Loucy (cell line): Measurements from ENCODE around the gene PCIF1.

Experiments
- CTCF ChIP-seq: fragments of 200-600 bp; sonication (generic); conservative IDR thresholded peaks from 2 replicates; pipeline ENCODE4 v1.5.1; 2014; ENCODE audit warnings: mild to moderate bottlenecking, antibody characterized with exemption, low read length
- EZH2phosphoT487 ChIP-seq: fragments of 200-600 bp; IDR thresholded peaks from 2 replicates; pipeline ENCODE4 v1.6.1; 2018; ENCODE audit warnings: antibody characterized with exemption, mild to moderate bottlenecking, moderate library complexity, borderline replicate concordance

DNA sequence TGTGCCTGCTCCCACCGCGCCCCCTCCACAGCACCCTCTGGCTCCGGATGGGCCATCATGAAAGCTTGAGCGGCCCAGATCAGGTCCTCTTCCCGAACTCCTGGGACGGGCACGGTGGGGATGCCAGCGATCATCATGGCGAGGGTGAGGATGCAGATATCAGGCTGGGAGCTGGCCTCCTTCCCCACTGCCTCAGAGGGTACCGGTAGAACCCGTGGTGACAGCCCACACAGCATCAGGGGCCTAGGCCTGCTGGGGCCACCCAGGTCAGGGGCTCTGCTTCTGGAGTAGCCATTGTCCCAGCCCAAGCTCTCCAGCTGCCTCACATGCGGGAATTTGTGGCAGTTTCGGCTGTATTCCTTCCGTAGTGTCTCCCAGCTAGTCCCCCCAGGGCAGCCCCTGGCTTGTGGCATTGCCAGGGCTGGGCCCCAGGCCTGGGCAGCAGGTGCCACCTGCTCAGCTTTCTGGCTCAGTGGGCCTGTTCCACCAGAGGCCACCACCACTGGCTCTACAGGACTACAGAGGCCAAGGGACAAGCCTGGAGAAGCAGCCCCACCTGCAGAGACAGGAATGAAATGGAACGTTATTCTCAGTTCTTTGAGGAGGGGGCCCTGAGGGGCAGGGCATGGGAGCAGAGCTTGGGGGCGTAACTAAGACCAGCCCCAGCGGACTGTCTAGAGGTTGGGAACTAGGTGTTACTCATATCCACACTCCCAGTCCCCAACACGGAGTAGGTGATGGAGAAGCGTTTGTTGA is 47.7 kb upstream of the PCIF1 start:
- TF ChIP-seq CTCF, result no peak
- no peak for TF ChIP-seq EZH2phosphoT487
